ENCODE measurements around the gene TMEM63C. TPM values are rescaled to one million over a fixed set of nuclear protein-coding genes. Genes with fewer than 3 reads are reported as not detected.

The TMEM63C gene
- total RNA-seq, 2 donors from 2014 or later, result 1.1 to 1.6 TPM

DNA sequence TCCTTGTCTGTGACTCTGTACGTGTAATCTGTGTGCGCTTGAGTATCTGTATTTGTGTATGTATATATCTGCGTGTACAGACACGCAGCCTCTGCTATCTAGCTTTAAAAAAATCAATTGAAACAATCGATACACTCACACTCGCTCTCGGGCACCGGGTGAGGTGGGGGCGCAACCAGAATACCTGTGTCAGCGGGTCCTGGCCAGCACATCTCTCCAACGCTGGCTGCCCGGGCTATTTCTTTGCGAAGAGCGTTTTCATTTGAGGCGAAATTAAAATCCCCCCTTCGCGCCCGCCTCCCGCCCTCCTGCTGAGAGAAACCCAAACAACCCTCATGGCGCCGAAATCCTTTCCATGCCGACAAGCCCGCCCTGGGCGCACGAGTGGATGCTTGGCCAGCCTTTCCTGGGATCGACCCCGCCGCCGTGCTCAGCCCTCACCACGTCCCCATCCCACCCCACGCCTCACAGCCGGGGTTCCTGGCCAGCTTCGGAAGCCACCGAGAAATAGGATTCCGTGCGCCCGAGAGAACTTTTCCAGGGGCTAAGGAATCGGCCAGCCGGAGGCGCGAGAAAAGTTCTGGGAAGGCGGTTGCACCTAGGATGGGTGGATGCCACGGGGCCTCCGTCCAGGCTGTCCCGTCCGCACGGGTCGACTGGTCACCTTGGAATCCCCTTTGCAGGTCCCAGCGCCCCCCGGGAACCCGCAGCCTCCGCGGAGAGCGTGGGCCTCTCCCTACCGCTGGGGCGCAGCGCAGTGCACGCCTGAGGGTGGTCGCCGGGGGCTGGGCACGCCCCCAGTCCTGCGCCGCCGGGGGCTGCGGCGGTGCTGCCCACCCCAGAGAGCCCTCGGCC, 41.0 kb upstream of the TMEM63C start:
- no peak overlapping the region for H3K9ac ChIP-seq (ENCODE audit: extremely low read depth, low read length, poor library complexity, severe bottlenecking)
- no peaks in the 10 kb centered on the region for H3K36me3 ChIP-seq (ENCODE audit: control insufficient read depth, insufficient read depth, low read length)
- no peak overlapping the region for H3K27ac ChIP-seq (ENCODE audit: low read depth, low read length)
- peaks cover 27% of the 10 kb centered on the region for H3K4me1 Mint-ChIP-seq
- no peaks in the 10 kb centered on the region for H3K9me3 ChIP-seq (ENCODE audit: control insufficient read depth, low read length)
- peak overlapping the region; percentile 78 for H3K4me3 ChIP-seq (ENCODE audit: low read length)
- H3K36me3 Mint-ChIP-seq (ENCODE audit: low read depth), result no peaks in the 10 kb centered on the region
- H3K9me3 Mint-ChIP-seq, result no peaks in the 10 kb centered on the region
- H3K4me3 Mint-ChIP-seq, result peak overlapping the region; percentile 59
- peaks cover 86% of the 10 kb centered on the region for H3K27me3 Mint-ChIP-seq (ENCODE audit: insufficient read depth)
- peak; percentile 71 for DNase-seq
- WGBS, 2 experiments (ENCODE audit: insufficient coverage in 1 of 2, insufficient read length in 1 of 2), result 0% methylated on average over 32 to 67 of the region's 67 CpGs
- no peak overlapping the region for H3K27ac Mint-ChIP-seq
- peaks cover 66% of the 10 kb centered on the region for H3K27me3 ChIP-seq (ENCODE audit: control insufficient read depth, insufficient read depth, low read length, poor library complexity, severe bottlenecking)
- TF ChIP-seq, protein P1, sequence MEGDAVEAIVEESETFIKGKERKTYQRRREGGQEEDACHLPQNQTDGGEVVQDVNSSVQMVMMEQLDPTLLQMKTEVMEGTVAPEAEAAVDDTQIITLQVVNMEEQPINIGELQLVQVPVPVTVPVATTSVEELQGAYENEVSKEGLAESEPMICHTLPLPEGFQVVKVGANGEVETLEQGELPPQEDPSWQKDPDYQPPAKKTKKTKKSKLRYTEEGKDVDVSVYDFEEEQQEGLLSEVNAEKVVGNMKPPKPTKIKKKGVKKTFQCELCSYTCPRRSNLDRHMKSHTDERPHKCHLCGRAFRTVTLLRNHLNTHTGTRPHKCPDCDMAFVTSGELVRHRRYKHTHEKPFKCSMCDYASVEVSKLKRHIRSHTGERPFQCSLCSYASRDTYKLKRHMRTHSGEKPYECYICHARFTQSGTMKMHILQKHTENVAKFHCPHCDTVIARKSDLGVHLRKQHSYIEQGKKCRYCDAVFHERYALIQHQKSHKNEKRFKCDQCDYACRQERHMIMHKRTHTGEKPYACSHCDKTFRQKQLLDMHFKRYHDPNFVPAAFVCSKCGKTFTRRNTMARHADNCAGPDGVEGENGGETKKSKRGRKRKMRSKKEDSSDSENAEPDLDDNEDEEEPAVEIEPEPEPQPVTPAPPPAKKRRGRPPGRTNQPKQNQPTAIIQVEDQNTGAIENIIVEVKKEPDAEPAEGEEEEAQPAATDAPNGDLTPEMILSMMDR (conservative IDR thresholded peaks at IDR 0.05), result no peak
- H3K4me1 ChIP-seq (ENCODE audit: control insufficient read depth, insufficient read depth, low read length), result peaks cover 6% of the 10 kb centered on the region

DNA sequence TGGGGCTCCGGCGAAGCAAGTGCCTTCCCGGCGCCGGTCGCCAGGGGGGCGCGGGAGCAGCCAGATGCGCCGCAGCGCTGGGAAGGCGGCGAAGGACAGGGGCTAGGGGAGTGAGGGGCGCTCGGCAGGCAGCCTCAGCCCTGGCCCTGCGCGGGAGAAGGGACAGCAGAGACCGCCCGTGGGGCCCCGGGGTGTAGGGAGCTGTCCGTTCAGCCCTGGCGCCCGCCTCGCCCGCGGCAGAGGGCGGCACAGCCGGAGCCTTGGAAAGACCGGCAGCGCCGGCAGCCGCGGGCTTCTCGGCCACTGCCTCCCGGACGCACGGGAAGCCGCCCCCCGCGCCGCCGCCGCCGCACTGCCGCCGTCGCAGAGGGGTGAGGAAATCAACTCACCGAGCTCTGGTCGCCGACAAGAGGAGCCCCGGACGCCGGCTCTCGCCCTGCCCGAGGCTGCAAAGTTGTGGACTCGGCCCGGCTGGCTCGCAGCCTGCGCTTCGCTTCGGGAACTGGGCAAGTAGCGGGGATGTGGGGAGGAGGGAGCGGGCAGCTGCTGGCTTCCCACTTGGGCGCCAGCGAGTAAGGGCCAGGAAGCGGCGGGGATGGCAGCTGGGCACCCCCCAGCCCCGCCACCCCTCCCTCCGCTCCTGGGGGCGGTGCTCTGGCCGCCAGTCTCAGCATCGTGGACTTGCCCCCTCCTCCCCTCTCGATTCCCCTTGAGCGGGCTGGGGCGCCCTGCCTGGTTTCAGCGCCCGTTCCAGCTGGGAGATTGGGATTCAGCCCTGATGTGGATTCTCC, 40.2 kb upstream of the TMEM63C start, which contains the start of gene ZDHHC22:
ZDHHC22 (minus strand) TSS at position 578 of the 791 bp plus-strand sequence. CDS start 2,053 bp downstream, outside the sequence.
- peak; percentile 93 for DNase-seq
- peak within 1 kb of the TSS; percentile 78 for H3K27ac Mint-ChIP-seq
- peaks cover 33% of the 10 kb centered on the region for H3K4me1 Mint-ChIP-seq
- WGBS, 2 experiments (ENCODE audit: insufficient coverage in 1 of 2, insufficient read length in 1 of 2), result 0% methylated on average over 18 to 77 of the region's 77 CpGs
- Histone ChIP-seq H3K4me3 (ENCODE audit: low read length) (peak within 1 kb of the TSS; percentile 78), H3K27ac (ENCODE audit: low read depth, low read length) (no peak within 1 kb of the TSS), H3K27me3 (ENCODE audit: control insufficient read depth, insufficient read depth, low read length, poor library complexity, severe bottlenecking) (peaks cover 74% of the 10 kb centered on the region), H3K4me1 (ENCODE audit: control insufficient read depth, insufficient read depth, low read length) (peaks cover 8% of the 10 kb centered on the region), H3K9ac (ENCODE audit: extremely low read depth, low read length, poor library complexity, severe bottlenecking) (no peak within 1 kb of the TSS), H3K9me3 (ENCODE audit: control insufficient read depth, low read length) (no peaks in the 10 kb centered on the region), H3K36me3 (ENCODE audit: control insufficient read depth, insufficient read depth, low read length) (no peaks in the 10 kb centered on the region)
- no peaks in the 10 kb centered on the region for H3K9me3 Mint-ChIP-seq
- peak within 1 kb of the TSS; percentile 59 for H3K4me3 Mint-ChIP-seq
- H3K27me3 Mint-ChIP-seq (ENCODE audit: insufficient read depth), result peaks cover 87% of the 10 kb centered on the region
- no peaks in the 10 kb centered on the region for H3K36me3 Mint-ChIP-seq (ENCODE audit: low read depth)
- TF ChIP-seq, protein P1 (conservative IDR thresholded peaks at IDR 0.05), result peak; percentile 82

DNA sequence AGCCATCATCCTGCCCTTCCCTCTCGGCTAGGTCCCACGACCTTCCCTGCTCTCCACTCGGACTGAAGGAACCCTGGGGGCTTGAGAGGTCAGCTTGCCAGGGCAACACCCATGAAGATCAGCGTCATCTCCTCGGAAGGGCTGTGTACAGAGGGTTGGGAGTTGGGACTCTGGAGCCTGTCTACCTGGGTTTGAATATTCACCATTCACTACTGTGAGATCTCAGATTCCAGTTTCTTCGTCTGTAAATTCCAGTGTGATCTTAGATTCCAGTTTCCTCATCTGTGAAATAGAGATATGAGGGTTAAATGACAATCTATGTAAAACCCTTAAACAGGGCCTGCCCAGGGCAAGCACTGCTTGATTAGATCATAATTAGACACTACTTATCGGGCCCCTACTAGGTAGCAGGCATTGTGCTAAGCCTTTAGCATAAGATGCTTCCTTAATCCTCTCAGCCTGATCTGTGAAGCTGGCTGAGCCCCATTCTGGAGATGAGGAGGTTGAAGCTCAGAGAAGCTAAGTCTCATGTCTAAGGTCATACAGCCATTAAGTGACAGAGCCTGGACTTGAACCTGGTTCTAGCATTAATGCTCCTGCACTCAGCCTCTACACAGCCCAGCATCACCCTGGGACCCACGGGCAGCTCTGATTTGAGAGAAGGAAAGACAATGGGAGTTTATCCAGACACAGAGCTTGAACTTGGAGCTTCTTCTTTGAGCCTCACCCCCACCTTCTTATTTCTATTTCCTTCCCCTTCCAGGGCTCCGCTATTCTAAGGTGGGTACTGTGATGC, 39.4 kb upstream of the TMEM63C start:
- no peaks in the 10 kb centered on the region for H3K9me3 ChIP-seq (ENCODE audit: control insufficient read depth, low read length)
- TF ChIP-seq, protein P1 (conservative IDR thresholded peaks at IDR 0.05), result no peak
- Mint-ChIP-seq H3K27me3 (ENCODE audit: insufficient read depth) (peaks cover 88% of the 10 kb centered on the region), H3K4me1 (peaks cover 39% of the 10 kb centered on the region), H3K9me3 (no peaks in the 10 kb centered on the region), H3K36me3 (ENCODE audit: low read depth) (no peaks in the 10 kb centered on the region), H3K27ac (peak overlapping the region; percentile 78), H3K4me3 (peak overlapping the region; percentile 59)
- H3K27ac ChIP-seq (ENCODE audit: low read depth, low read length), result no peak overlapping the region
- peaks cover 82% of the 10 kb centered on the region for H3K27me3 ChIP-seq (ENCODE audit: control insufficient read depth, insufficient read depth, low read length, poor library complexity, severe bottlenecking)
- 7 to 29% methylated on average over 1 to 9 of the region's 9 CpGs for WGBS, 2 experiments (ENCODE audit: insufficient coverage in 1 of 2, insufficient read length in 1 of 2)
- H3K36me3 ChIP-seq (ENCODE audit: control insufficient read depth, insufficient read depth, low read length), result no peaks in the 10 kb centered on the region
- no peak overlapping the region for H3K9ac ChIP-seq (ENCODE audit: extremely low read depth, low read length, poor library complexity, severe bottlenecking)
- peak; percentile 73 for DNase-seq
- peak overlapping the region; percentile 78 for H3K4me3 ChIP-seq (ENCODE audit: low read length)
- H3K4me1 ChIP-seq (ENCODE audit: control insufficient read depth, insufficient read depth, low read length), result peaks cover 8% of the 10 kb centered on the region

Data from endodermal cell (in vitro differentiated cells).